ENCODE results near the gene TMEM214.

- TF ChIP-seq, protein P1, sequence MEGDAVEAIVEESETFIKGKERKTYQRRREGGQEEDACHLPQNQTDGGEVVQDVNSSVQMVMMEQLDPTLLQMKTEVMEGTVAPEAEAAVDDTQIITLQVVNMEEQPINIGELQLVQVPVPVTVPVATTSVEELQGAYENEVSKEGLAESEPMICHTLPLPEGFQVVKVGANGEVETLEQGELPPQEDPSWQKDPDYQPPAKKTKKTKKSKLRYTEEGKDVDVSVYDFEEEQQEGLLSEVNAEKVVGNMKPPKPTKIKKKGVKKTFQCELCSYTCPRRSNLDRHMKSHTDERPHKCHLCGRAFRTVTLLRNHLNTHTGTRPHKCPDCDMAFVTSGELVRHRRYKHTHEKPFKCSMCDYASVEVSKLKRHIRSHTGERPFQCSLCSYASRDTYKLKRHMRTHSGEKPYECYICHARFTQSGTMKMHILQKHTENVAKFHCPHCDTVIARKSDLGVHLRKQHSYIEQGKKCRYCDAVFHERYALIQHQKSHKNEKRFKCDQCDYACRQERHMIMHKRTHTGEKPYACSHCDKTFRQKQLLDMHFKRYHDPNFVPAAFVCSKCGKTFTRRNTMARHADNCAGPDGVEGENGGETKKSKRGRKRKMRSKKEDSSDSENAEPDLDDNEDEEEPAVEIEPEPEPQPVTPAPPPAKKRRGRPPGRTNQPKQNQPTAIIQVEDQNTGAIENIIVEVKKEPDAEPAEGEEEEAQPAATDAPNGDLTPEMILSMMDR (conservative IDR thresholded peaks at IDR 0.05; ENCODE audit: low read length) = no peak
- no peak for TF ChIP-seq EZH2phosphoT487 (IDR thresholded peaks at IDR 0.05; ENCODE audit: borderline replicate concordance)
Measured at GRCh38 chr2:27019931-27020855, 12.6 kb upstream of the TMEM214 start.
